Panc1 (cell line): ENCODE measurements around the gene FAM83C.

Experiments
- TF ChIP-seq, protein P1 (sequence below): fragments of 450-650 bp; IDR thresholded peaks from 2 replicates; pipeline ENCODE4 v1.5.1; 2017; ENCODE audit warnings: mild to moderate bottlenecking
- TF ChIP-seq, protein P2 (sequence below), 2 experiments: IDR thresholded peaks; 2 replicates each; pipeline ENCODE4 v1.6.1; 2011 to 2012; ENCODE audit warnings: low read depth in 2 of 2, control low read depth in 1 of 2, low read length in 1 of 2, mild to moderate bottlenecking in 1 of 2, moderate library complexity in 1 of 2; ENCODE audit not compliant: insufficient read depth in 1 of 2

DNA sequence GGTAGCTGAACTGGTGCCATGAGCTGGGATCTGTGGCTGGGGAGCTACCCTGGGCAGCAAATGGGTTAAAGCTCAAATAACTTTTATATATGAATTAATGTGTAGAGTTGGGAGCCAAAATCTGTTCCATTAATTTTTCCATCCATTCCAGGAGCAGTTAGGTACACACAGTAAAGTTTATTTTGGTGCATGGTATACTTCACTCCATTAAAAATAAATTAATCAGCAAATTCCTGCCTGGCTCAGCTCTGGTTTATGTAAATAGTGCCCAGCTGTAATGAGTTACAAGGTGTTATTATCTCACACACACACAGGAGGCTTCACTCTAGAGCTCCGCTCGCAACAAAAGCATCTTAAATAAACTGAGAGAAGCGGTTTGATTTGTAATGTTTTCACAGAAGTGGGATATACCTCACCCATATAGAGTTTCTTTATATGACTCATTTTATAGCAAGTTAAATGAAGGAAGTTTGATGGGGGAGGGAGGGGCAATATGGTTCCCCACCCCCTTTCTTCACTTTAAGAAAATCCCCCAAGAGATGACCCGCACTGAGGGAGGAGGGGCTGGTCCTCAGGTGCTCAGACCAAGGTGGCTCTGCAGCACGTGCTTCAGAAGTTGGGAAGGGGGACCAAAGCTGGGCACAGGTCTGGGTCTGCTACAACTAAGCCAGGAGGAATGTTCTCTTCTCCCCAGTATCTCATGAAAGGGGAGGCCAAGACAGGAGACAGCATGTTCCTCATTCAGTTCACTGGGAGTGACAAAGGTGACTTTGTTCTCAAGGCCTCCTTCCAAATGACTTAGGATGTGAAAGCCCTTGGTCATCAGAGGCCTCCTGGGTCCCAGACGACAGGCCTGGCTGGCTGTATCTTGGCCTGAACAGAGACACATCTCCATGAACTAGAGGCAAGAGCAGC is 10.5 kb upstream of the FAM83C start:
- TF ChIP-seq, protein P1, sequence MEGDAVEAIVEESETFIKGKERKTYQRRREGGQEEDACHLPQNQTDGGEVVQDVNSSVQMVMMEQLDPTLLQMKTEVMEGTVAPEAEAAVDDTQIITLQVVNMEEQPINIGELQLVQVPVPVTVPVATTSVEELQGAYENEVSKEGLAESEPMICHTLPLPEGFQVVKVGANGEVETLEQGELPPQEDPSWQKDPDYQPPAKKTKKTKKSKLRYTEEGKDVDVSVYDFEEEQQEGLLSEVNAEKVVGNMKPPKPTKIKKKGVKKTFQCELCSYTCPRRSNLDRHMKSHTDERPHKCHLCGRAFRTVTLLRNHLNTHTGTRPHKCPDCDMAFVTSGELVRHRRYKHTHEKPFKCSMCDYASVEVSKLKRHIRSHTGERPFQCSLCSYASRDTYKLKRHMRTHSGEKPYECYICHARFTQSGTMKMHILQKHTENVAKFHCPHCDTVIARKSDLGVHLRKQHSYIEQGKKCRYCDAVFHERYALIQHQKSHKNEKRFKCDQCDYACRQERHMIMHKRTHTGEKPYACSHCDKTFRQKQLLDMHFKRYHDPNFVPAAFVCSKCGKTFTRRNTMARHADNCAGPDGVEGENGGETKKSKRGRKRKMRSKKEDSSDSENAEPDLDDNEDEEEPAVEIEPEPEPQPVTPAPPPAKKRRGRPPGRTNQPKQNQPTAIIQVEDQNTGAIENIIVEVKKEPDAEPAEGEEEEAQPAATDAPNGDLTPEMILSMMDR, result no peak
- TF ChIP-seq, protein P2, sequence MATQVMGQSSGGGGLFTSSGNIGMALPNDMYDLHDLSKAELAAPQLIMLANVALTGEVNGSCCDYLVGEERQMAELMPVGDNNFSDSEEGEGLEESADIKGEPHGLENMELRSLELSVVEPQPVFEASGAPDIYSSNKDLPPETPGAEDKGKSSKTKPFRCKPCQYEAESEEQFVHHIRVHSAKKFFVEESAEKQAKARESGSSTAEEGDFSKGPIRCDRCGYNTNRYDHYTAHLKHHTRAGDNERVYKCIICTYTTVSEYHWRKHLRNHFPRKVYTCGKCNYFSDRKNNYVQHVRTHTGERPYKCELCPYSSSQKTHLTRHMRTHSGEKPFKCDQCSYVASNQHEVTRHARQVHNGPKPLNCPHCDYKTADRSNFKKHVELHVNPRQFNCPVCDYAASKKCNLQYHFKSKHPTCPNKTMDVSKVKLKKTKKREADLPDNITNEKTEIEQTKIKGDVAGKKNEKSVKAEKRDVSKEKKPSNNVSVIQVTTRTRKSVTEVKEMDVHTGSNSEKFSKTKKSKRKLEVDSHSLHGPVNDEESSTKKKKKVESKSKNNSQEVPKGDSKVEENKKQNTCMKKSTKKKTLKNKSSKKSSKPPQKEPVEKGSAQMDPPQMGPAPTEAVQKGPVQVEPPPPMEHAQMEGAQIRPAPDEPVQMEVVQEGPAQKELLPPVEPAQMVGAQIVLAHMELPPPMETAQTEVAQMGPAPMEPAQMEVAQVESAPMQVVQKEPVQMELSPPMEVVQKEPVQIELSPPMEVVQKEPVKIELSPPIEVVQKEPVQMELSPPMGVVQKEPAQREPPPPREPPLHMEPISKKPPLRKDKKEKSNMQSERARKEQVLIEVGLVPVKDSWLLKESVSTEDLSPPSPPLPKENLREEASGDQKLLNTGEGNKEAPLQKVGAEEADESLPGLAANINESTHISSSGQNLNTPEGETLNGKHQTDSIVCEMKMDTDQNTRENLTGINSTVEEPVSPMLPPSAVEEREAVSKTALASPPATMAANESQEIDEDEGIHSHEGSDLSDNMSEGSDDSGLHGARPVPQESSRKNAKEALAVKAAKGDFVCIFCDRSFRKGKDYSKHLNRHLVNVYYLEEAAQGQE (IDR thresholded peaks at IDR 0.05; ENCODE audit: insufficient read depth in 1 of 2, low read depth in 2 of 2, low read length in 1 of 2), result no peak
